ENCODE measurements around the gene STAM.

Gene STAM

GRCh38 chr10:17709492-17709891 is 65.5 kb downstream of the STAM start (continued):
- TF ChIP-seq ZBTB17 (tag by site-specific recombination; IDR thresholded peaks at IDR 0.05) (no peak), ZNF19 (tag by site-specific recombination; IDR thresholded peaks at IDR 0.05; ENCODE audit: low read depth) (no peak), GLI4 (tag by site-specific recombination; IDR thresholded peaks at IDR 0.05) (no peak), ZNF660 (tag by site-specific recombination; IDR thresholded peaks at IDR 0.05) (no peak), ZNF426 (tag by site-specific recombination; IDR thresholded peaks at IDR 0.05) (no peak), ZSCAN30 (tag by site-specific recombination; IDR thresholded peaks at IDR 0.05) (no peak), KLF16 (tag by site-specific recombination; IDR thresholded peaks at IDR 0.05) (no peak), OSR2 (tag by site-specific recombination; IDR thresholded peaks at IDR 0.05) (no peak), ELK4 (IDR thresholded peaks at IDR 0.05; ENCODE audit: borderline replicate concordance, low read depth, low read length) (no peak), ZBTB11 (tag by site-specific recombination; conservative IDR thresholded peaks at IDR 0.05; ENCODE audit: low read depth) (no peak), ZNF600 (tag by site-specific recombination; IDR thresholded peaks at IDR 0.05) (no peak), ZFP37 (tag by site-specific recombination; IDR thresholded peaks at IDR 0.05) (no peak), ZBTB26 (tag by site-specific recombination; optimal IDR thresholded peaks at IDR 0.05) (no peak)

GRCh38 chr10:17710181-17710580 is 66.2 kb downstream of the STAM start:
- Histone ChIP-seq H3K9me3 (ENCODE audit: control insufficient read depth, insufficient read depth, low read depth, low read length) (no peaks in the 10 kb centered on the region), H3K27ac (ENCODE audit: extremely low read depth, low read depth, low read length) (no peak overlapping the region), H3K4me3 (ENCODE audit: low read depth, low read length) (no peak overlapping the region), H3K4me1 (ENCODE audit: control insufficient read depth, insufficient read depth, low read length) (no peaks in the 10 kb centered on the region), H3K36me3 (ENCODE audit: control insufficient read depth in 2 of 2, insufficient read depth in 1 of 2, low read length in 2 of 2) (peaks cover 16 to 65% of the 10 kb centered on the region in 2 experiments)
- TF ChIP-seq ZNF529 (tag by site-specific recombination; IDR thresholded peaks at IDR 0.05; ENCODE audit: insufficient replicate concordance) (no peak), SCRT1 (tag by site-specific recombination; IDR thresholded peaks at IDR 0.05; ENCODE audit: borderline replicate concordance) (peak; percentile 64; the same call in 1 of the 2 replicates), SCRT2 (tag by site-specific recombination; IDR thresholded peaks at IDR 0.05) (peak; percentile 86)
- POLR2A ChIA-PET: no interaction called here
- CTCF ChIA-PET: no interaction called here

- POLR2A ChIA-PET: no interaction called here
- Histone ChIP-seq H3K27ac (ENCODE audit: extremely low read depth, low read depth, low read length) (no peak overlapping the region), H3K36me3 (ENCODE audit: control insufficient read depth in 2 of 2, insufficient read depth in 1 of 2, low read length in 2 of 2) (peaks cover 9 to 58% of the 10 kb centered on the region in 2 experiments; a peak in 2 of 3 replicates), H3K4me1 (ENCODE audit: control insufficient read depth, insufficient read depth, low read length) (no peaks in the 10 kb centered on the region), H3K4me3 (ENCODE audit: low read depth, low read length) (no peak overlapping the region), H3K9me3 (ENCODE audit: control insufficient read depth, insufficient read depth, low read depth, low read length) (no peaks in the 10 kb centered on the region)
- CTCF ChIA-PET: interaction anchor here (0.6 kb wide), 1 partner anchor 19 kb away, joined by 4 read pairs; no protein-coding TSS in a partner anchor
- TF ChIP-seq ZNF792 (tag by site-specific recombination; IDR thresholded peaks at IDR 0.05) (no peak), ZNF701 (tag by site-specific recombination; IDR thresholded peaks at IDR 0.05) (no peak), BCL6B (tag by site-specific recombination; IDR thresholded peaks at IDR 0.05) (no peak), ATF2 (tag by site-specific recombination; IDR thresholded peaks at IDR 0.05; ENCODE audit: low read depth) (no peak), ZBTB26 (tag by site-specific recombination; optimal IDR thresholded peaks at IDR 0.05) (no peak), ZNF140 (tag by site-specific recombination; IDR thresholded peaks at IDR 0.05) (no peak), ZNF362 (tag by site-specific recombination; IDR thresholded peaks at IDR 0.05) (no peak)
Observed at GRCh38 chr10:17712053-17712452, 68.1 kb downstream of the STAM start.
